HCT116 (cell line): ENCODE data around the gene NR4A1. TPM values are rescaled to one million over a fixed set of nuclear protein-coding genes. Genes with fewer than 3 reads are reported as not detected.

Experiments
- ATAC-seq: fragments of 200-7000 bp; cut with Tn5 transposase; 2 replicates; pipeline ENCODE4 v1.9.1; 2020; ENCODE audit warnings: mild to moderate bottlenecking, moderate library complexity
- BruUV-seq: library from RNA; stranded (reverse); fragments of 400-500 nt; replicated peaks from 2 replicates; lab custom pipeline; 2021; lab: Mats Ljungman, UMichigan
- CTCF ChIA-PET: fragments of 300-600 bp; sonication (Branson Sonifier 250); formaldehyde crosslinking; loops from one replicate; lab custom pipeline; 2021; ENCODE audit warnings: antibody characterized with exemption; lab: Charles Lee
- POLR2A ChIA-PET: fragments of 300-600, 350-600 bp; sonication (Branson Sonifier 250); formaldehyde crosslinking; loops from one replicate; lab custom pipeline; 2021; ENCODE audit warnings: antibody characterized with exemption; lab: Charles Lee
- RAD21 ChIA-PET, 2 experiments: fragments of 300-600 bp; sonication (Branson Sonifier 250); formaldehyde crosslinking; loops; one replicate each; lab custom pipeline; 2023; ENCODE audit warnings: low total read pairs in 2 of 2; ENCODE audit not compliant: uncharacterized antibody in 2 of 2, unreplicated experiment in 2 of 2, low non-redundant PET in 1 of 2; lab: Charles Lee
- DNase-seq: peaks from one replicate; pipeline ENCODE4 v3.0.0-alpha.2; 2010; ENCODE audit warnings: low read depth, low spot score
- H2AFZ ChIP-seq: fragments of 200-600 bp; shearing (Covaris generic), sonication (generic); 2 replicates; pipeline ENCODE4 v1.6.1; 2017; ENCODE audit warnings: low read depth, mixed run types, mixed read lengths, antibody characterized with exemption, low read length; ENCODE audit not compliant: poor library complexity, severe bottlenecking
- H3K27ac ChIP-seq: 2 replicates; pipeline ENCODE4 v1.5.1; 2012; ENCODE audit warnings: low read depth, low read length
- H3K27me3 ChIP-seq: fragments of 200-600 bp; sonication (generic); 2 replicates; pipeline ENCODE4 v1.6.1; 2016; ENCODE audit warnings: mixed run types, low read length, mixed read lengths; ENCODE audit not compliant: insufficient read depth
- H3K36me3 ChIP-seq, 2 experiments: fragments of 200-500 bp in 1 of 2; fragments of 200-600 bp in 1 of 2; sonication (Bioruptor generic) in 1 of 2; sonication (generic) in 1 of 2; 2 replicates each; pipeline versions ENCODE4 v1.5.1 to v1.6.1; 2014 to 2016; ENCODE audit warnings: low read length in 2 of 2, inconsistent platforms in 1 of 2, mixed read lengths in 1 of 2, mixed run types in 1 of 2; ENCODE audit not compliant: insufficient read depth in 2 of 2, control insufficient read depth in 1 of 2
- H3K4me1 ChIP-seq, 2 experiments: fragments of 200-600 bp in 1 of 2; sonication (generic) in 1 of 2; 2 replicates each; pipeline versions ENCODE4 v1.5.1 to v1.6.1; 2012 to 2017; ENCODE audit warnings: low read length in 2 of 2, inconsistent platforms in 1 of 2, mild to moderate bottlenecking in 1 of 2, mixed read lengths in 1 of 2, mixed run types in 1 of 2, moderate library complexity in 1 of 2; ENCODE audit not compliant: insufficient read depth in 2 of 2, control insufficient read depth in 1 of 2
- H3K4me2 ChIP-seq: fragments of 200-600 bp; sonication (generic); 2 replicates; pipeline ENCODE4 v1.6.1; 2017; ENCODE audit warnings: mixed run types, low read length, mixed read lengths
- H3K4me3 ChIP-seq, 2 experiments: fragments of 200-600 bp in 1 of 2; sonication (generic) in 1 of 2; replicated peaks in 1 of 2; 2 replicates each; pipeline ENCODE4 v1.5.1; 2011 to 2016; ENCODE audit warnings: low read length in 2 of 2, control low read depth in 1 of 2, low read depth in 1 of 2, mild to moderate bottlenecking in 1 of 2, mixed read lengths in 1 of 2, mixed run types in 1 of 2
- H3K79me2 ChIP-seq: fragments of 200-600 bp; sonication (generic); 2 replicates; pipeline ENCODE4 v1.6.1; 2017; ENCODE audit warnings: mild to moderate bottlenecking, mixed run types, low read length, moderate library complexity, mixed read lengths; ENCODE audit not compliant: insufficient read depth
- H3K9ac ChIP-seq: fragments of 200-600 bp; sonication (generic); 2 replicates; pipeline ENCODE4 v1.6.1; 2016; ENCODE audit warnings: low read length, mixed read lengths
- H3K9me2 ChIP-seq: fragments of 200-600 bp; sonication (generic), shearing (Covaris generic); 2 replicates; pipeline ENCODE4 v1.6.1; 2017; ENCODE audit warnings: mixed run types, mild to moderate bottlenecking, moderate library complexity; ENCODE audit not compliant: insufficient read depth
- H3K9me3 ChIP-seq, 2 experiments: fragments of 200-500 bp in 1 of 2; fragments of 200-600 bp in 1 of 2; sonication (Bioruptor generic) in 1 of 2; sonication (generic) in 1 of 2; 2 replicates each; pipeline ENCODE4 v1.6.1; 2014 to 2017; ENCODE audit warnings: low read length in 2 of 2, mixed read lengths in 2 of 2, inconsistent platforms in 1 of 2, low read depth in 1 of 2, mild to moderate bottlenecking in 1 of 2, mixed run types in 1 of 2, moderate library complexity in 1 of 2; ENCODE audit not compliant: control insufficient read depth in 1 of 2, insufficient read depth in 1 of 2
- H4K20me1 ChIP-seq: fragments of 200-600 bp; sonication (generic), shearing (Covaris generic); 2 replicates; pipeline ENCODE4 v1.6.1; 2017; ENCODE audit warnings: mixed run types, mild to moderate bottlenecking, moderate library complexity; ENCODE audit not compliant: insufficient read depth
- ATF3 ChIP-seq: IDR thresholded peaks from 2 replicates; pipeline ENCODE4 v1.6.1; 2012
- CBX3 ChIP-seq: IDR thresholded peaks from 2 replicates; pipeline ENCODE4 v1.6.1; 2012; ENCODE audit warnings: low read depth
- CEBPB ChIP-seq: IDR thresholded peaks from 2 replicates; pipeline ENCODE4 v1.6.1; 2012; ENCODE audit warnings: low read depth
- ELF1 ChIP-seq: IDR thresholded peaks from 2 replicates; pipeline ENCODE4 v1.6.1; 2012; ENCODE audit warnings: low read depth, borderline replicate concordance
- EZH2phosphoT487 ChIP-seq: fragments of 200-600 bp; IDR thresholded peaks from 2 replicates; pipeline ENCODE4 v1.6.1; 2018; ENCODE audit warnings: antibody characterized with exemption, borderline replicate concordance
- FOSL1 ChIP-seq: IDR thresholded peaks from 2 replicates; pipeline ENCODE4 v1.6.1; 2012; ENCODE audit warnings: low read depth
- POLR2A ChIP-seq: IDR thresholded peaks from 2 replicates; pipeline ENCODE4 v1.7.0; 2011; ENCODE audit warnings: borderline replicate concordance; ENCODE audit not compliant: insufficient read depth, insufficient read length; ENCODE audit errors: extremely low read depth
- POLR2AphosphoS5 ChIP-seq: IDR thresholded peaks from 2 replicates; pipeline ENCODE4 v1.6.1; 2011; ENCODE audit warnings: mild to moderate bottlenecking, low read depth, low read length, moderate library complexity
- RAD21 ChIP-seq: IDR thresholded peaks from 2 replicates; pipeline ENCODE4 v1.6.1; 2012; ENCODE audit warnings: low read depth, mild to moderate bottlenecking
- SRF ChIP-seq: IDR thresholded peaks from 2 replicates; pipeline ENCODE4 v1.6.1; 2012; ENCODE audit warnings: low read depth
- YY1 ChIP-seq: IDR thresholded peaks from 2 replicates; pipeline ENCODE4 v1.6.1; 2011; ENCODE audit warnings: low read length, low read depth, moderate library complexity, mild to moderate bottlenecking; ENCODE audit not compliant: insufficient replicate concordance; ENCODE audit errors: extremely low read depth
- ZFX ChIP-seq: fragments of 450-650 bp; IDR thresholded peaks from 2 replicates; pipeline ENCODE4 v1.6.1; 2017
- intact Hi-C: fragments of 100-400 bp; cut with micrococcal nuclease; formaldehyde crosslinking; loops from 2 replicates; pipeline ENCODE4 v1.10.0; 2022
- total RNA-seq: library from RNA; stranded (reverse); gene quantifications from one replicate; pipeline ENCODE4 v1.2.1, GENCODE V29; 2021; ENCODE audit not compliant: unreplicated experiment
- TF ChIP-seq, protein P1 (sequence below): IDR thresholded peaks from 2 replicates; pipeline ENCODE4 v1.6.1; 2012; ENCODE audit warnings: low read depth

NR4A1 gene
- total RNA-seq, 1 experiment from 2014 or later, result 35.3 TPM

DNA sequence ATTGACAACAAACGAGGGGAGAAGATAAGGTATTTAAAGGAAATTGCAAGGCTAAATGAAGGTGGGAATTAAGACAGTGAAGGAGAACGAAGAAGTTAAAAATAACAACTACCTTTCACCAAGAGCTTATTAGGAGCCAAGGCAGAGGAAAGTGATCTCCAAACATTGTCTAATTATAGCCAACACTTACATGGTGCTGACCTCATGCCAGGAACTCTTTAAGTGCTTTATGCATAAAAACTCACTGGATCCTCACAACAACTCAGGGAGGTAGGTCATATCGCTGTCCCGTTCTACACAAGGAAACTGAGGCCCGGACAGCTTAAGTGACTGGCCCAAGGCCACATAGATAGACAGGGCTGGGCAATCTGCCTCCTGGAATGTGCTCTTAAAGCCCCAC is 25.0 kb upstream of the NR4A1 start (continued):
- TF ChIP-seq, protein P1, sequence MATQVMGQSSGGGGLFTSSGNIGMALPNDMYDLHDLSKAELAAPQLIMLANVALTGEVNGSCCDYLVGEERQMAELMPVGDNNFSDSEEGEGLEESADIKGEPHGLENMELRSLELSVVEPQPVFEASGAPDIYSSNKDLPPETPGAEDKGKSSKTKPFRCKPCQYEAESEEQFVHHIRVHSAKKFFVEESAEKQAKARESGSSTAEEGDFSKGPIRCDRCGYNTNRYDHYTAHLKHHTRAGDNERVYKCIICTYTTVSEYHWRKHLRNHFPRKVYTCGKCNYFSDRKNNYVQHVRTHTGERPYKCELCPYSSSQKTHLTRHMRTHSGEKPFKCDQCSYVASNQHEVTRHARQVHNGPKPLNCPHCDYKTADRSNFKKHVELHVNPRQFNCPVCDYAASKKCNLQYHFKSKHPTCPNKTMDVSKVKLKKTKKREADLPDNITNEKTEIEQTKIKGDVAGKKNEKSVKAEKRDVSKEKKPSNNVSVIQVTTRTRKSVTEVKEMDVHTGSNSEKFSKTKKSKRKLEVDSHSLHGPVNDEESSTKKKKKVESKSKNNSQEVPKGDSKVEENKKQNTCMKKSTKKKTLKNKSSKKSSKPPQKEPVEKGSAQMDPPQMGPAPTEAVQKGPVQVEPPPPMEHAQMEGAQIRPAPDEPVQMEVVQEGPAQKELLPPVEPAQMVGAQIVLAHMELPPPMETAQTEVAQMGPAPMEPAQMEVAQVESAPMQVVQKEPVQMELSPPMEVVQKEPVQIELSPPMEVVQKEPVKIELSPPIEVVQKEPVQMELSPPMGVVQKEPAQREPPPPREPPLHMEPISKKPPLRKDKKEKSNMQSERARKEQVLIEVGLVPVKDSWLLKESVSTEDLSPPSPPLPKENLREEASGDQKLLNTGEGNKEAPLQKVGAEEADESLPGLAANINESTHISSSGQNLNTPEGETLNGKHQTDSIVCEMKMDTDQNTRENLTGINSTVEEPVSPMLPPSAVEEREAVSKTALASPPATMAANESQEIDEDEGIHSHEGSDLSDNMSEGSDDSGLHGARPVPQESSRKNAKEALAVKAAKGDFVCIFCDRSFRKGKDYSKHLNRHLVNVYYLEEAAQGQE, result no peak
- TF ChIP-seq FOSL1 (no peak), SRF (no peak), EZH2phosphoT487 (no peak), RAD21 (no peak), ATF3 (no peak), CEBPB (no peak), ZFX (no peak)
- TF ChIP-seq, all 23 proteins: peak for 0

DNA sequence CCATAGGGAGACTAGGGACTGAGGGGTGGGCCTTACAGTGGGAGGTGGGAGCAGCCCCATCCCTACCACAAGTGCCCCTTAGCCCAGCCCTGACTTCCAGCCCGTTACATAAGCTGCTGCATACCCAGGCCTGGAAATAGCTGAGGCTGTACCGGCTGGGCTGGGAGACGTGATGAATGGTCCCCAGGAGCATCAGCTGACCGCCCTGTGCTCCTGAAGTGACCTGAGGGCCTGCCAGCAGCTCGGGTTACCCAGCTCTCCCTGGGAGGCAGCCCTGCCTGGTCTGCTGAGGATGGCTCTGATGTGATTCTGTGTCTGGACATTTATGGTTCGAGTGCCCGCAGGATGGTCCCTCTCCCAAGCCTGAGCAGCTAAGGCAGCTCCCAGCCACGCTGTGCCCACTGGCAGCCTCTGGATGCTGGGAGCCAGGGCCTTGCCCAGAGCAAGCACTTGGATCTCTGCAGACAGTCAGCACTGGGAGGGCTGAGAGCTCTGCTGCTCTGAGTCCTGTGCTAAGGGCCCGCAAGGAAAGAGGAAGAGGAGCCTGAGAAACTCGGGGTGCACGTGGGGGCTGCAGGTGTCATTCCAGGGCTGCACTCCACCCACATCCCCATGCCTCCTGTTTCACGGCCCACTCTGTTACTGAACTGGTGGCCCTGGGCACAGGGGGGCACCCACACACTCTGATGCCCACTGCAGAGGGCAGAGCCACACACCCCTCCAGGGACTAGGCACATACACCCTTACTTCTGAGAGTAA is 24.0 kb upstream of the NR4A1 start:
- intact Hi-C loops, result no loop called here
- DNase-seq (no peak), ATAC-seq (no peak)
- Histone ChIP-seq H3K4me3 (no peak overlapping the region), H3K79me2 (no peaks in the 10 kb centered on the region), H3K9ac (no peak overlapping the region), H3K27ac (no peak overlapping the region), H2AFZ (no peak overlapping the region), H3K9me3 (no peaks in the 10 kb centered on the region), H3K4me1 (peaks cover 34 to 61% of the 10 kb centered on the region in 2 experiments), H4K20me1 (no peaks in the 10 kb centered on the region), H3K9me2 (no peaks in the 10 kb centered on the region), H3K27me3 (no peaks in the 10 kb centered on the region), H3K4me2 (no peak overlapping the region), H3K36me3 (no peaks in the 10 kb centered on the region)
- ChIA-PET RAD21 (interaction anchor here in 1 of 2 experiments (0.7 kb wide), 1 partner anchor 12 kb away, joined by 3 read pairs; no protein-coding TSS in a partner anchor), CTCF (interaction anchor here (0.7 to 8.6 kb wide), 7 partner anchors 23 to 134 kb away, joined by 3 to 174 read pairs (median 62); partner anchors contain the start of genes ATG101 and SMIM41), POLR2A (no interaction called here)
- no TSS peak for BruUV-seq
- TF ChIP-seq, protein P1, result no peak
- TF ChIP-seq YY1 (no peak), CEBPB (no peak), FOSL1 (no peak), POLR2A (no peak), RAD21 (no peak), ELF1 (no peak), SRF (no peak), POLR2AphosphoS5 (no peak), CBX3 (no peak), ATF3 (no peak)
